Calu3 (cell line): Measurements from ENCODE around the gene RXFP2. TPM values are rescaled to one million over a fixed set of nuclear protein-coding genes. Genes with fewer than 3 reads are reported as not detected.

ENCODE experiments used
- BruUV-seq: library from RNA; stranded (reverse); fragments of 400-500 nt; replicated peaks from 2 replicates; lab custom pipeline; 2021; lab: Mats Ljungman, UMichigan
- CTCF ChIA-PET: fragments of 300-600 bp; sonication (Branson Sonifier 250); formaldehyde crosslinking; loops from one replicate; lab custom pipeline; 2022; ENCODE audit warnings: antibody characterized with exemption; lab: Charles Lee
- DNase-seq: peaks from one replicate; pipeline ENCODE4 v3.0.0; 2022
- H3K27ac Mint-ChIP-seq: one replicate; pipeline ENCODE4 v1.8.0; 2022; ENCODE audit warnings: mixed read lengths; ENCODE audit not compliant: unreplicated experiment
- H3K27me3 Mint-ChIP-seq: one replicate; pipeline ENCODE4 v1.8.0; 2022; ENCODE audit warnings: mixed read lengths; ENCODE audit not compliant: unreplicated experiment
- H3K36me3 Mint-ChIP-seq: one replicate; pipeline ENCODE4 v1.8.0; 2022; ENCODE audit warnings: mild to moderate bottlenecking, moderate library complexity, mixed read lengths; ENCODE audit not compliant: insufficient read depth, unreplicated experiment
- H3K4me1 Mint-ChIP-seq: one replicate; pipeline ENCODE4 v1.8.0; 2022; ENCODE audit warnings: mild to moderate bottlenecking, low read depth, mixed read lengths; ENCODE audit not compliant: unreplicated experiment
- H3K4me3 Mint-ChIP-seq: one replicate; pipeline ENCODE4 v1.8.0; 2022; ENCODE audit warnings: mild to moderate bottlenecking, low read depth, moderate library complexity, mixed read lengths; ENCODE audit not compliant: unreplicated experiment
- H3K9me3 Mint-ChIP-seq: one replicate; pipeline ENCODE4 v1.8.0; 2022; ENCODE audit warnings: low read depth, mixed read lengths; ENCODE audit not compliant: unreplicated experiment
- intact Hi-C: fragments of 100-400 bp; cut with micrococcal nuclease; formaldehyde crosslinking; loops from one replicate; pipeline ENCODE4 v1.10.0; 2022; ENCODE audit not compliant: unreplicated experiment
- total RNA-seq: library from RNA; stranded (reverse); gene quantifications from 2 replicates; pipeline ENCODE4 v1.2.3, GENCODE V29; 2022
- TF ChIP-seq, protein P1 (sequence below): fragments of 200-600 bp; IDR thresholded peaks from one replicate; pipeline ENCODE4 v1.8.0; 2022; ENCODE audit warnings: antibody characterized with exemption; ENCODE audit not compliant: unreplicated experiment

Gene RXFP2
- total RNA-seq, 1 experiment from 2014 or later: not detected

DNA sequence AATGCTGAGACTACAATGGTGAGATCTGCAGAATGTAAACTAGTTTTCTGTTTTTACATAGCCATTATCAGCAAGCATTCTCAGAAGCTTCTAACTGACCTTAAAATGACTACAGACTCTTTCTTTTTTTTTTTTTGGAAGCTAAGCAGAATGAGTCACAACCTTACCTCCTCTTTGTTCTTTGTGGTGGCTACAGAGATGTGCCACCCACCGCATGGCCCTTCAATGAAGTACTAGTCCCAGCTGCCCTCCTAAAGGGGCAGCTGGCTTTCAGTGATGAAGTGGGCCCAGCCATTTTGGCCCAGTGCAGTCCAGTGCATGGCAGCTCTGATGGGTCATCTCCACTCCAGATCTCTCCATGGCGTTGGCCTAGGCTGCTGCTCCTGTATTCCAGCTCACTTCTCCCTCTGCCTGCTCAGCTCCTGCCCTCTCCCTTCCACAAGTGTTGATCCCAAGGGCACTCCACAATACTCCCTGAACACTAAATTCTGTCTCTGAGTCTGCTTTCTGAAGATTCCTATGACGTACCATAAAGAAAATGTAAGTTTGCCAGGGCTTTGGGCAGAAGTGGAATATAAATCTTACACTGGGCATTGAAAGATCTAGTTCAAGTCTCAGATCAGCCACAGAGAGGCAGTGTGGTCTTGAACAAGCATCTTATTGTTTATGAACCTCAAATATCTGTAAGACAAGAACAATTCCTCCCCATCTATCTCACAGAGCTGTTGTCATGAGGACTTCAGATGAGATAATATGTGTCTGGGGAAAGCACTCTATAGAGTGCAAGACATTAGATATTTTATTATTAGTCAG lies 85.6 kb downstream of the RXFP2 start:
- Mint-ChIP-seq H3K4me3 (no peak overlapping the region), H3K4me1 (peaks cover 6% of the 10 kb centered on the region), H3K27me3 (no peaks in the 10 kb centered on the region), H3K27ac (no peak overlapping the region), H3K9me3 (no peaks in the 10 kb centered on the region), H3K36me3 (no peaks in the 10 kb centered on the region)
- intact Hi-C loops: no loop called here
- TF ChIP-seq, protein P1, sequence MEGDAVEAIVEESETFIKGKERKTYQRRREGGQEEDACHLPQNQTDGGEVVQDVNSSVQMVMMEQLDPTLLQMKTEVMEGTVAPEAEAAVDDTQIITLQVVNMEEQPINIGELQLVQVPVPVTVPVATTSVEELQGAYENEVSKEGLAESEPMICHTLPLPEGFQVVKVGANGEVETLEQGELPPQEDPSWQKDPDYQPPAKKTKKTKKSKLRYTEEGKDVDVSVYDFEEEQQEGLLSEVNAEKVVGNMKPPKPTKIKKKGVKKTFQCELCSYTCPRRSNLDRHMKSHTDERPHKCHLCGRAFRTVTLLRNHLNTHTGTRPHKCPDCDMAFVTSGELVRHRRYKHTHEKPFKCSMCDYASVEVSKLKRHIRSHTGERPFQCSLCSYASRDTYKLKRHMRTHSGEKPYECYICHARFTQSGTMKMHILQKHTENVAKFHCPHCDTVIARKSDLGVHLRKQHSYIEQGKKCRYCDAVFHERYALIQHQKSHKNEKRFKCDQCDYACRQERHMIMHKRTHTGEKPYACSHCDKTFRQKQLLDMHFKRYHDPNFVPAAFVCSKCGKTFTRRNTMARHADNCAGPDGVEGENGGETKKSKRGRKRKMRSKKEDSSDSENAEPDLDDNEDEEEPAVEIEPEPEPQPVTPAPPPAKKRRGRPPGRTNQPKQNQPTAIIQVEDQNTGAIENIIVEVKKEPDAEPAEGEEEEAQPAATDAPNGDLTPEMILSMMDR: no peak
- no peak for DNase-seq
- CTCF ChIA-PET: interaction anchor here (1.3 kb wide), 1 partner anchor 85 kb away, joined by 3 read pairs; no protein-coding TSS in a partner anchor
- BruUV-seq: no TSS peak

DNA sequence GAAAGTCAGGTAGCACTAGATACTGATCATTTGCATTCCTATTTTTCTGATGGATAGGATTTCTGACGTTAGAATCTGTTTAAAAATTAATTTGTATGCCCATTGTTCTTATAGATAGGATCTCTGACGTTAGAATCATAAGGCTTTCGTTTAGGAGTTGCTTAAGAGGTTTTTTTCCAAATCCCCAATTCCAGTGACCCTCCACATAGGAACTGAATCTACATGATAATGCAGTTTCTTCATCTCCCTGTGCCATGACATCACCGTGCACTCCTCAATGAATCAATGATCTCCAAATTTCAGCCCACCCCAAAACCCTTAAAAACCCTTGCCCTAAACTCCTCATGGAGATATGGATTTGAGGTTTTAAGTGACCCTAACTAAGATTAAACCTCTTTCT lies 87.2 kb downstream of the RXFP2 start:
- Mint-ChIP-seq H3K27me3 (no peaks in the 10 kb centered on the region), H3K27ac (no peak overlapping the region), H3K36me3 (no peaks in the 10 kb centered on the region), H3K9me3 (no peaks in the 10 kb centered on the region), H3K4me3 (no peak overlapping the region), H3K4me1 (peaks cover 6% of the 10 kb centered on the region)
- intact Hi-C loops: no loop called here
- no TSS peak for BruUV-seq
- DNase-seq: no peak
- TF ChIP-seq, protein P1: no peak
- CTCF ChIA-PET: no interaction called here

DNA sequence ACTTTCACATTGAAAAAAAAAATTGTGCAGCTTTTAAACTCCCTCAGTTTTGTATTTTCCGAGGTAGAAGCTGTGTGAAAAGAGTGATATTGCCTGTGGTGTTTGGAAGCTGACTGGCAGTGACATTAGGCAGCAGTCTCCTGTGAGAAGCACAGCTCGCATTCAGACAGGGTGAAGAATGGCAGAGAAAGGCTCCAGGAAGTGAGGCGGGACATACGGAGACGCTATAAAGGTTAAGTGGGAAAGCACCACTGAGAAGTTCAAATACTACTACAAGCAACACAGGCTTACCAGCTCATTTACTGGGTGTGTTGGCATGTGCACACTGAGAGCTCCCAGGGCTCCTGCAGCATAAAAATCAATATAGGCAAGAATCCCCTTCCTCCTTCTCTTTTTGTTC lies 88.4 kb downstream of the RXFP2 start:
- CTCF ChIA-PET: no interaction called here
- TF ChIP-seq, protein P1: no peak
- H3K27ac Mint-ChIP-seq: no peak overlapping the region
- intact Hi-C loops: no loop called here
- H3K9me3 Mint-ChIP-seq: no peaks in the 10 kb centered on the region
- no peak overlapping the region for H3K4me3 Mint-ChIP-seq
- H3K4me1 Mint-ChIP-seq: peaks cover 6% of the 10 kb centered on the region
- no peaks in the 10 kb centered on the region for H3K36me3 Mint-ChIP-seq
- DNase-seq: no peak
- H3K27me3 Mint-ChIP-seq: no peaks in the 10 kb centered on the region
- no TSS peak for BruUV-seq

DNA sequence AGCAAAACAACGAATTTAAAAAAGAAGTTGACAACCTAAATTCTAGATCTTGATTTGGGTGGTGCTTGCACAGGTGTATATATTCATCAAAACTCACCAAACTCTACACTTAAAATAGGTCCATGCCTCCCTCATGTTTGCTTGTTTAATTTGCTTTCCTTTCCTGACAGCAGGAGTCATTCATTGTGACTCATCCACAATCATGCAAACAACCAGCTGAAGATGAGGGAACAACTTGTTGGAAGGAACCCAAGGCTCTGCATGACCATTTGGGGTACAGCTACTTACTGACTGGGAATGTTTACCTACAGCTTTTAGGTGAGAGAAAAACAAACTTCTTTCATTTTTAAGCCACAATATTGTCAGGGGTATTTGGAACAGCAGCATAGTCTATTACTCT lies 96.6 kb downstream of the RXFP2 start:
- TF ChIP-seq, protein P1: no peak
- Mint-ChIP-seq H3K4me3 (no peak overlapping the region), H3K4me1 (no peaks in the 10 kb centered on the region), H3K27ac (no peak overlapping the region), H3K9me3 (peaks cover 3% of the 10 kb centered on the region), H3K36me3 (no peaks in the 10 kb centered on the region), H3K27me3 (peaks cover 17% of the 10 kb centered on the region)
- intact Hi-C loops: no loop called here
- no TSS peak for BruUV-seq
- CTCF ChIA-PET: interaction anchor here (0.6 to 1.2 kb wide), 2 partner anchors 16 to 27 kb away, joined by 3 to 4 read pairs; no protein-coding TSS in a partner anchor
- no peak for DNase-seq
